ENCODE measurements around the gene ZAP70. TPM values are rescaled to one million over a fixed set of nuclear protein-coding genes. Genes with fewer than 3 reads are reported as not detected.
"Not testable (repeated sequence)": the region's sequence is repeated elsewhere in the genome, so short reads cannot be mapped to it uniquely, and the experiment has no call there.

The ZAP70 gene
- total RNA-seq, 1 experiment from 2014 or later = 2.5 TPM

DNA sequence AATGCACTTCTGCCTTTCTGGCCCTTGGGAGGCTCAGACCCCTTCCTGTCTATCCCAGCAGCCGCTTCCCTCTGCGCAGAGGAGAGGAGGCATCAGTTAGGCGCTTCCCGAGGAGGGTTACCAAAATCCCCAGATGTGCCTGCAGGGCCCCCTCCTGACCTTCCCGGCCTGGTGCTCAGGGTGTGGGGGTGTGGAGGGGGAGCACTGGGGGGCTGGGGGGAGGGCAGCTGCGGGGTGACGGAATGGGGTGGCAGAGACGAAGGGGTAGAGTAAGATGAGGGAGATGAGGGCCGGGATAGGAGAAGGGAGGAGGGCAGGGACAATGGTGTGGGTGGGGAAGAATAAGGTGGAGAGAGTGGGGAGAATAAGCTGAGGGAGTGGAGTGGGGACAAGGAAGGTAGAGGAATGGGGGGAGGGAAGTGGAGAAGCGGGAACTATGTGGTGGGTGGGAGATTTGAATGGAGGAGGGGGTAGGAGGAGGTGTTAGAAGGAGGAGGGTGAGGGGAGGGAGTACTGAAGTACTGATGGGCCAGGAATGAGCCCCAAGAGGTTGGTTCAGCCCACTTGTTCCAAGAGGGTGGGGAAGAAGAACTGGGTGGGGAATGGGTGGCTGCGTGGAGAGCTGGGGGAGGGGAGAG is 6.5 kb upstream of the ZAP70 start:
- no peaks in the 10 kb centered on the region for H3K27me3 ChIP-seq (ENCODE audit: control insufficient read depth, insufficient read depth, low read length)
- no peak overlapping the region for H3K4me3 ChIP-seq (ENCODE audit: insufficient read depth, low read depth, low read length)
- peak; percentile 35 for DNase-seq
- H3K36me3 ChIP-seq (replicated peaks; ENCODE audit: control insufficient read depth, insufficient read depth, low read length) = no peaks in the 10 kb centered on the region

DNA sequence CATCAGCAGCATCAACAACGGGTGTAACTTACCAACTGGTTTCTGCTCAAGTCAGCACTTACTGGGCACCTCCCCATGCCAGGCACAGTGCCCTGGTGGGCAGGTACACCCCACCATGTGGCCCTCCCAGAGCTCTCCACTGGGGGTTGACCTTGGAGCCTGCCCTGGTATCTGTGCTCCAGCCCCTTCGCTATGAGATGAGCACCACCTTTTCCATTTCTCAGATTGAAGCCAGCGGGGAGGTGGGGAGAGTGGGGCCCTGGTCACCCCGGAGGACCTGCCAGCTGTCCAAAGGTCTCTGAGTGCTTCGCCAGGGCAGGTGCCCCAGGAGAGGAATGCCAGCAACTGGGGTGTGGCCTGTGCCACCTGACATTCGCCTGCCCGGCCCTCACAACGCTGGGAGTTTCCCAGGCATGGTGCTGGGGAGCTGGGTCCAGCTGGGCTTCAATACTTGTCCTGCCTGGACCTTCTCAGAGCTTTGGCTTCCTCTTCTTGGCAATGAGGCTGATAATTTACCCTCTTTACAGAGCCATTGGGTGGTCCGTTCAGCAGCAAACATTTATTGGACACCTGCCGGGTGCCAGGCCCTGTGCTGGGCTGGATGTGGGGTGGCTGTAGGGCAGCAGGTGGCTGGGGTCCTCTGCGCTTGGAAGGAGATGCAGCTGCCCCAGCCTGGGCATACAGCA is 5.9 kb upstream of the ZAP70 start:
- no peaks in the 10 kb centered on the region for H3K27me3 ChIP-seq (ENCODE audit: control insufficient read depth, insufficient read depth, low read length)
- no peaks in the 10 kb centered on the region for H3K36me3 ChIP-seq (replicated peaks; ENCODE audit: control insufficient read depth, insufficient read depth, low read length)
- DNase-seq = peak; percentile 16
- no peak overlapping the region for H3K4me3 ChIP-seq (ENCODE audit: insufficient read depth, low read depth, low read length)

DNA sequence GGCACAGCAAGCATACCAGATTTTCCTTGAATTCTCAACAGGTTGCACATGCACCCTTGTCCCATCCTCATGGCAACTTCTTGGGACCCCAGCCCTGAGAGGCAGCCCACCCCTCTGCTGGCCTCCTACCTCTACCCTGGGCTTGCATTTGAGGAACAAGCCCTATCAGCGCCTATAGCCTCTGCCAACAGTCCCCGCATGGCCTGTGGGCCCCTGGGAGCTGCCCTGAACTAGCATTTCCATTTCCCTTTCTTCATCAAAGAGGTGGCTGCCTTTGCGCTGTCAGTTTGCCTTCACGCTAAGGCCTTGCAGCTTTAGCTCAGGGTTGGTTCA is 5.4 kb upstream of the ZAP70 start:
- no peaks in the 10 kb centered on the region for H3K36me3 ChIP-seq (replicated peaks; ENCODE audit: control insufficient read depth, insufficient read depth, low read length)
- H3K27me3 ChIP-seq (ENCODE audit: control insufficient read depth, insufficient read depth, low read length) = no peaks in the 10 kb centered on the region
- DNase-seq = no peak
- H3K4me3 ChIP-seq (ENCODE audit: insufficient read depth, low read depth, low read length) = no peak overlapping the region

DNA sequence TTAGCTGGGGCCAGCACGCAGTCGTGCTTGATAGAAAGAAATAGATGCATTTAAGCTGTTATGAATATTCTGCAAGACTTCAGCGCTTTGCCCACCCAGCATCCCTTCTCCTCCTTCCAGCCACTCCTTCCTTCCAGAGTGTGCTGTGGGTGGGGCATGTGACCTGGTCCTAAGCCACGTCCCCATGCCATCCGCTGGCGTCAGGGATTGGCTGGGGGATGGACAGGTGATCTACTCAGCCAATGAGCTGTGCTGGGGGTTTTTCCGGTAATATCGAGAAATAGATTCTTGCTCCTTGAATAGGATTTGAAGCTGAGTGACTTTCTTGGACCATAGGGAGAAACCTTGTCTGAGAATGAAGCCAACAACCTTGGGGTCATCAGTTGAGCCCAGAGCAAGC is 4.8 kb upstream of the ZAP70 start:
- H3K4me3 ChIP-seq (ENCODE audit: insufficient read depth, low read depth, low read length) = no peak overlapping the region
- peak; percentile 37 for DNase-seq
- no peaks in the 10 kb centered on the region for H3K27me3 ChIP-seq (ENCODE audit: control insufficient read depth, insufficient read depth, low read length)
- H3K36me3 ChIP-seq (replicated peaks; ENCODE audit: control insufficient read depth, insufficient read depth, low read length) = no peaks in the 10 kb centered on the region

DNA sequence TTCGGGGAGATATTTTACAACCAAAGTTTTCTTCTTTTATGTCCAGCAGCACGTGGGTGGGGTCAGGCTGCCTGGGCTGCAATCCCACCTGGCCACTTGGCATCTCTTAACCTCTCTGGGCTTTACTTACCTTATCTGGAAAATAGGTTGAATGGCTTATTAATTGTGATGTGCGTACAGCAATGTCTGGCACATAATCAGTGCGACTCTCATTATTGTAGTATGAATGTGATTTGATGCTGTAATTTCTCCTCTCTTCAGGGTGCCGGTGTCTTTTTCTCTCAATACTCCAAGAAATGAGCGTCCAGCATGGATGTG is 2.0 kb upstream of the ZAP70 start:
- Histone ChIP-seq H3K4me3 (ENCODE audit: insufficient read depth, low read depth, low read length) (no peak overlapping the region), H3K36me3 (replicated peaks; ENCODE audit: control insufficient read depth, insufficient read depth, low read length) (no peaks in the 10 kb centered on the region), H3K27me3 (ENCODE audit: control insufficient read depth, insufficient read depth, low read length) (no peaks in the 10 kb centered on the region)
- DNase-seq = no peak

DNA sequence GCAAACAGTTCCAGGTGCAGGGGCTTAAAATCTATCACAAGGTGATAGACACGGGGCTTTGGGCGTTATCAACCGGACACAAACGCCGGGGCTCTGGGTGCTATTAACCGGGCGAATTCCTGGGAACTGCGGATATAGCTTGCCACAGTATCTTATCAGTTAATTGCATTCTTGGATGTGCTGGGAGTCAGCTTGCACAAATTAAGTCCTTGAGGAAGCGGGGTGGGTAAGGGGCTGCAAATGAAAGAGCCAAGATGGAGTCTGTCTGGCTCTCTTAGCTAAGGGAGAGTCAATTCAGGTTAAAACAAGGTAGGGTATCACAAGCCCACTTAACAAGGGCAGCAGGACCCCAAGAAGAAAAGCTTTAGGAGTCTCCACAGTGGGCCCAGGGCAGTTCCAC is 1.2 kb upstream of the ZAP70 start:
- H3K4me3 ChIP-seq (ENCODE audit: insufficient read depth, low read depth, low read length); H3K36me3 ChIP-seq (replicated peaks; ENCODE audit: control insufficient read depth, insufficient read depth, low read length); DNase-seq; H3K27me3 ChIP-seq (ENCODE audit: control insufficient read depth, insufficient read depth, low read length): not testable (repeated sequence)

DNA sequence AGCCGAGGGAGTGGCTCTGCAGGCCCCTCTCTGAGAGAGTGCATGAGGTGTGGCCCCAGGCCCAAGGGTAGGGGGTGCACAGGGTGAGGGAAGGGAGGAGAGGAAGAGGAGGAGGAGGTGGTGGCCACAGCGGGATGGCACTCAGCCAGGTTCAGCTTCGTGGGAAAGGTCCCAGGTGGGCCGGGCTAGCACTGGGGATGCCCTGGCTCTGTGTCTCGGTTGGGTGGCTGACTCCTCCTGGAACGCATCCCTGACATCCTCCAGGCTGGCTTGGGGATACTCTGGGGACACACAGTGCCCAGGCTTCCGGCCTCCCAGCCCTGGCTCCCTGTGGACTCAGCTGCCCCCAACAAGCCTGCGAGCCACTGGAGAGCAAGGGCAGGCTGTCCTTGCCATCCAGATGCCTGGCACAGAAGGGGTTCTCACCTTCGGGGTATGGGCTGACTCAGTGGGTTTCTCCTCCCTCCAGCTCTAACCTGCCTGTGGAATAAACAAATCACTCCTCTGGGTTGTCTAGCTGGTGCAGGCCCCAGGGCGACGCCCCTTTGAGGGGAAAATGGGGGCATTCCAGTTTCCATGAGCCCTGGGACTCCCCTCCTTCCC is 582 bp upstream of the ZAP70 start:
- H3K4me3 ChIP-seq (ENCODE audit: insufficient read depth, low read depth, low read length) = no peak overlapping the region
- DNase-seq = no peak
- H3K36me3 ChIP-seq (replicated peaks; ENCODE audit: control insufficient read depth, insufficient read depth, low read length) = no peaks in the 10 kb centered on the region
- no peaks in the 10 kb centered on the region for H3K27me3 ChIP-seq (ENCODE audit: control insufficient read depth, insufficient read depth, low read length)

DNA sequence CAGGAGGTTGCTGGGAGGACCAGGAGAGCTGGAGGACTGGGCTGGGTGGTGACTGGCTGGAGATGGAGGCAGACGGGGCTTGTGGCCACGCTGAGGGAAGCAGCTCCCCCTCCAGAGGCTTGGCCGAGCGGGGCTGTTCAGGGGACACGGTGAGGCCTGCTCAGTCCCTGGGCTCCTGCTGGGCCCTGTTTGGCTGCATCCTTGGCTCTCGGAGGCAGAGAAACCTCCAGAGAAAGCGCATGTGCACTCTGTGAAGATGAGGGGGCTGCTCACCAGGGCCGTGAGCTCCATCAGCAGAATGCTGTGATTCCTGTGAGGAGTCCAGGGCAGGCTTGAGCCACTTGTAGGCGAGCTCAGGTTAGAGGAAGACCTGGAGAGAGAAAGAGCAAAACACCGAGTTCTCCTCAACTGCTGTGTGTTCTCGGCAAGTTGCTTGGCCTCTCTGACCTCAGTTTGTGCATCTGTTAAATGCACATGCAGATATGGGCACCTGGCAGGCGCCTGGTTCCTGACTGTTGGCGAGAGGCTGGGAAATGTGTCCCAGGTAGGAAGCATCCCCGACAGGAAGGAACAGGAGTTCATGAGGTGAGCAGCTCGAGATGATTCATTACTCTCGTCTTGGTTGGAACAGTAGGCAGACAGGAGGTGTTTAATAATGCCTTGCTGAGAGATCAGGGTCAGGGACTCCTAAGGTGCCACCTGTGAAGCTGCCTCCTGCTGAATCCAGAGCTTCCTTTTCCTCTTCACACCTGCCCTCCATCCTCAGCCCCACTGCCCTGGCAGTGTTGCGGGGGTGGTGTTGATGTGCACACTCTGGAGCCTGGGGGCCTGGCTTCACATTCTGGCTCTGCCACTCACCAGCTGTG is 941 bp downstream of the ZAP70 start:
- H3K27me3 ChIP-seq (ENCODE audit: control insufficient read depth, insufficient read depth, low read length) = no peaks in the 10 kb centered on the region
- DNase-seq = peak; percentile 38
- H3K36me3 ChIP-seq (replicated peaks; ENCODE audit: control insufficient read depth, insufficient read depth, low read length) = no peaks in the 10 kb centered on the region
- H3K4me3 ChIP-seq (ENCODE audit: insufficient read depth, low read depth, low read length) = no peak overlapping the region

DNA sequence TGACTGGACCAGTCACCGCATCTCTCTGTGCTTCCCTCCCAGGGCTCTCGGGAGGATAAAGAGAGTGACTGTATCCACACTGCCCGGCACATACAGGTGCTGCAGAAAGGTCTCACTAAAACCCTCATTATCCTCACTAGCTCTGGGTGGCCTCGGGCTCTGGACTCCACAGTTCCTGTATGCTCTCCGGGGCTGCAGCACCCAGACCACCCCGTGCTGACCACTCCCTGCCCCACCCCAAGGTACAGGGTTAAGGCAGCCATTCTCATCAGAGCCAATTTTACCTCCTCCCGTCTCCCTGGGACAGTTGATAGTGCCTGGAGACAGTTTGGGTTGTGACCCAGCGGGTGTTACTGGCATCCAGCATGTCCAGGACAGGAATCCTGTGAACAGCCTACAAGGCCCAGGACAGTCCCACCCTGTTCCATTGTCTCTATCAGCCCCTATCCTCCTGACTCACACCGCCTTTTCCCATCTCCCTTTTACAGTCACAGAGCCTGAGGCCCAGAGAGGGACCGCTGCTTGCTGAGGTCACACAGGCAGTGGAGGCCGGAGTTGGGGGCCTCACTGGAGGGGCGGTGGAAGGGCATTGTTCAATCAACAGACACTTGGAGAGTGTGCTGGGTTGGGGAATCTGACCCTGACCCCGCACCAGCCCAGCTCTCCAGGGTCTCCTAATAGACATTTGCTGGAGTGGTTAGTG is 1.7 kb downstream of the ZAP70 start:
- Histone ChIP-seq H3K4me3 (ENCODE audit: insufficient read depth, low read depth, low read length) (no peak overlapping the region), H3K27me3 (ENCODE audit: control insufficient read depth, insufficient read depth, low read length) (no peaks in the 10 kb centered on the region), H3K36me3 (replicated peaks; ENCODE audit: control insufficient read depth, insufficient read depth, low read length) (no peaks in the 10 kb centered on the region)
- DNase-seq = no peak

DNA sequence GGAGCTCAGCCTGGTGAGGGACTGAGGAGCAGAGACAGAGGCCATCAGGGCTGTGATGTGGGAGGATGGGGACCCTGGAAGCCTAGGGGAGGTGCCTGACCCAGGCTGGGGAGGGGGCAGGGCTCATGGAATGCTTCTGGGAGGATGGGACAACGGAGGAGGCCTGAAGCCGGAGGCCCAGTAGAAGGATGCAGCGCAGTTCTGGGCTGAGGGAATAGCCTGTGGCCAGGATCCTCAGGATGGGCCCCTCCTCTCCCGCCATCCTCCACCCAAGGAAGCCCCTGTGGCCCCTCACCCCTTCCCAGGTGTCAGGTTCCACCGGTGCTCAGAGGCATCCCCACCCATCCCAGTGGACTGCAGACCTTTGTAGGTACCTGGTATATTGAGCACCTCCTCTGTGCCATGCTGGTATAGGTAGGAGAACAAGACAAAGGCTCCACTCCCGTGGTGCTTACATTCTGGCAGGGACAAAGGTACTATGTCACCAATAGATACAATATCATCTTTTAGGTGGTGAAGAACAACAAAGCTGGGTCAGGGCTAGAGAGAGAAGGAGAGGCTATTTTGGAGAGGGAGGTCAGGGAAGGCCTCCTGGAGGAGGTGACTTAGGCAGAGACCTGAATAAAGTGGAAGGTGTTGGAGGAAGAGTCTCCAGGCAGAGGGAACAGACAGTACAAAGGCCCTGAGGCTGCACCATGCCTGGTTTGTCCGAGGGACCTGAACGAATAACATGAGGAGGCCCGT is 2.7 kb downstream of the ZAP70 start:
- peak; percentile 47 for DNase-seq
- Histone ChIP-seq H3K36me3 (replicated peaks; ENCODE audit: control insufficient read depth, insufficient read depth, low read length) (no peaks in the 10 kb centered on the region), H3K27me3 (ENCODE audit: control insufficient read depth, insufficient read depth, low read length) (no peaks in the 10 kb centered on the region), H3K4me3 (ENCODE audit: insufficient read depth, low read depth, low read length) (no peak overlapping the region)

DNA sequence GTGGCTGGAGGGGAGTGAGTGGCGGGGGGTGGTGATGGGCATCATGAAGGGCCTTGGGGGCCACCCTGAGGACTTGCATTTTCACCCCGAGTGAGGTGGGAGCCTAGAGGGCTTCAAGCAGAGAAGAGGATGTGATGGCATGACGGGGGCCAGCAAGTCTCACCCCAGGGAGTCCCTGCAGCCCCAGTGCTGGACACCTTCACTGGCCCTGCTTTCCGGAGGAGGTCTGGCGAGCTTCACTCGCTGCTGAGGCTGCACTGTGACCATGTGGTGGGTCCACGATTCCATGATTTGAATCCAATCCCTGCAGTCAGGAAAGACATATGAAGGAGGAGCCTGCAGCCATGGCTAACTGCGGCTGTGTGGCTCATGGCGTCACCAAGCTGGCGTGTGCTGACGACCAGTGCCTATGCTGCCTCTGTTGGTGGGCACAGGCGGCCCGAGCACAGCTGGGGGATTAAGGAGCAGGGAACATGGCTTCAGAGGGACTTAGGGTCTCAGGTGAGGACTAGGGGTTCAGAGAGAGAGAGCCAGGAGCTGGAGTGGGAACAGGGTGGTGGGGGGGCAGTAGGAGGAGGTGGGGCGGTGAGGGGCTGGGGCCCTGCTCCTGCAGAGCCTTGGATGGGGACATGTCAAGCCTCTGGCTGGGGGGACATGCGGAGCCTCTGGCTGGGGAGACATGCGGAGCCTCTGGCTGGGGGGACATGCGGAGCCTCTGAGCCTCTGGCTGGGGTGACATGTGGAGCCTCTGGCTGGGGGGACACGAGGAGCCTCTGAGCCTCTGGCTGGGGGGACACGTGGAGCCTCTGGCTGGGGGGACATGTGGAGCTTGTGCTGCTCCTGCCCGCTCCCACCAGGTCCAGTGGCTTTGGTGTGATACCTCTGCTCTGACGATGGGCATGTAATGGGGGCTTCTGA is 3.6 kb downstream of the ZAP70 start:
- Histone ChIP-seq H3K36me3 (replicated peaks; ENCODE audit: control insufficient read depth, insufficient read depth, low read length) (no peaks in the 10 kb centered on the region), H3K27me3 (ENCODE audit: control insufficient read depth, insufficient read depth, low read length) (no peaks in the 10 kb centered on the region), H3K4me3 (ENCODE audit: insufficient read depth, low read depth, low read length) (no peak overlapping the region)
- peak; percentile 46 for DNase-seq

DNA sequence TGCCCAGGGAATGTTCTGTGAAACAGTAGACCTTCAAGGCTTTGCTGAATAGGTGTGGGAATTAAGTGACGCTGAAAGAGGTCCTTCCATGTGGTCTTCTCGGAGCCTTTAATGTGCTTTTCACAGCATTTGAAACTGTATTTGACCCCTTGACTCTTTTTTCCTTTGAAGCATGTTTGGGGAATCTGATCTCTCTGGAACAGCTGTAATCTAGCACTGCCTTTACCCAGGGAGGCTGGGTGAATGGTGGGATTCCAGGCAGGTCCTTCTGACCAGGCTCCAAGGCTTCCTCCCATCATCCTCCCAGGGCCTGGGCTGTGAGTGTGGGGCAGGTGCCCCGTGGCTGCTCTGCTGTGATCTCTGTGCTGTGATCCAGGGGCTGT is 4.2 kb downstream of the ZAP70 start:
- DNase-seq = peak; percentile 33
- Histone ChIP-seq H3K4me3 (ENCODE audit: insufficient read depth, low read depth, low read length) (no peak overlapping the region), H3K27me3 (ENCODE audit: control insufficient read depth, insufficient read depth, low read length) (no peaks in the 10 kb centered on the region), H3K36me3 (replicated peaks; ENCODE audit: control insufficient read depth, insufficient read depth, low read length) (no peaks in the 10 kb centered on the region)

Measured in H7 (cell line).